Epithelial cell of esophagus (primary cell): ENCODE measurements around the gene HPS4.

ENCODE experiments used
- DNase-seq: peaks from one replicate; pipeline ENCODE4 v3.0.0; 2010; ENCODE audit warnings: low read depth
- H3K4me3 ChIP-seq: 2 replicates; pipeline ENCODE4 v1.5.1; 2011; ENCODE audit warnings: mild to moderate bottlenecking, low read length, control low read depth
- TF ChIP-seq, protein P1 (sequence below): IDR thresholded peaks from 2 replicates; pipeline ENCODE4 v1.5.1; 2011; ENCODE audit warnings: low read depth, mild to moderate bottlenecking, low read length, control low read depth, inconsistent platforms; ENCODE audit not compliant: insufficient read depth; ENCODE audit errors: missing control alignments

The HPS4 gene

DNA sequence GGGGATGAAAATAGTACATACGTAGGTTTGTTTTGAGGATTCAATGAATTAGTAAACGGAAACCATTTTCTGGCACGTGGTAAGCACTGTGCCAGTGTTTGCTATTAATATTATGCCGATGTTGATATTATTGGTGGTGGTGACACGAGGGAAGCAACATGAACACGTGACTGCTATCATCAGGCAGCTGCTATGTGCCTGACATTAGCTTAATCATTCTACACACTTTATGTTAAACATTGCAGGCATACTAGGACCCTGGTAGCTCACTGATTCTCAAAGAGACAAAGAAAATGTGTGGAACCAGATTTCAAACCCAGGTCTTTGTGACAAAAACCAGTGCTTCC is 750 bp upstream of the HPS4 start:
- no peak for DNase-seq
- H3K4me3 ChIP-seq = peak overlapping the region; percentile 84
- TF ChIP-seq, protein P1, sequence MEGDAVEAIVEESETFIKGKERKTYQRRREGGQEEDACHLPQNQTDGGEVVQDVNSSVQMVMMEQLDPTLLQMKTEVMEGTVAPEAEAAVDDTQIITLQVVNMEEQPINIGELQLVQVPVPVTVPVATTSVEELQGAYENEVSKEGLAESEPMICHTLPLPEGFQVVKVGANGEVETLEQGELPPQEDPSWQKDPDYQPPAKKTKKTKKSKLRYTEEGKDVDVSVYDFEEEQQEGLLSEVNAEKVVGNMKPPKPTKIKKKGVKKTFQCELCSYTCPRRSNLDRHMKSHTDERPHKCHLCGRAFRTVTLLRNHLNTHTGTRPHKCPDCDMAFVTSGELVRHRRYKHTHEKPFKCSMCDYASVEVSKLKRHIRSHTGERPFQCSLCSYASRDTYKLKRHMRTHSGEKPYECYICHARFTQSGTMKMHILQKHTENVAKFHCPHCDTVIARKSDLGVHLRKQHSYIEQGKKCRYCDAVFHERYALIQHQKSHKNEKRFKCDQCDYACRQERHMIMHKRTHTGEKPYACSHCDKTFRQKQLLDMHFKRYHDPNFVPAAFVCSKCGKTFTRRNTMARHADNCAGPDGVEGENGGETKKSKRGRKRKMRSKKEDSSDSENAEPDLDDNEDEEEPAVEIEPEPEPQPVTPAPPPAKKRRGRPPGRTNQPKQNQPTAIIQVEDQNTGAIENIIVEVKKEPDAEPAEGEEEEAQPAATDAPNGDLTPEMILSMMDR = no peak

DNA sequence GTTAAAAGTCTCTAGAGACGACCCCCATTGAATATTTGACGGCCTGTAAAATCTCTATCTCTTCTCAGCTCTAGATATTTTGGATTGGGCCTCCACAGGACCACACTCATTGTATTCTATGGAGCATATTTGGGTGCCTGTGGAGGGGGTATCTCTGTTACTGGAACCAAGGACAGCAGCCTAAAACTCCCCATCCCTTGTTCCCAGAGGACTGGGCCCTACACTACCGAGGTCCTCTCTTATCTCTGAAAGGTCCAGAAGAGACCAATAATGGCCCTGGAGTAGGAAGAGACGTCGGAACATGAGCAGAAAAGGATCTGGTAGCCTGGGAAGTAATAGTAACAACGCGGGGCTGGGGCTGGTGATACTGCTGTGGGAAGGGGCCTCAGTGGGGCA is 542 bp downstream of the HPS4 start:
- peak overlapping the region; percentile 79 for H3K4me3 ChIP-seq
- TF ChIP-seq, protein P1 = no peak
- DNase-seq = no peak

- H3K4me3 ChIP-seq = no peak overlapping the region
- TF ChIP-seq, protein P1 = no peak
- no peak for DNase-seq
These were observed 1.4 kb downstream of the HPS4 start for GRCh38 chr22:26482161-26482560.

DNA sequence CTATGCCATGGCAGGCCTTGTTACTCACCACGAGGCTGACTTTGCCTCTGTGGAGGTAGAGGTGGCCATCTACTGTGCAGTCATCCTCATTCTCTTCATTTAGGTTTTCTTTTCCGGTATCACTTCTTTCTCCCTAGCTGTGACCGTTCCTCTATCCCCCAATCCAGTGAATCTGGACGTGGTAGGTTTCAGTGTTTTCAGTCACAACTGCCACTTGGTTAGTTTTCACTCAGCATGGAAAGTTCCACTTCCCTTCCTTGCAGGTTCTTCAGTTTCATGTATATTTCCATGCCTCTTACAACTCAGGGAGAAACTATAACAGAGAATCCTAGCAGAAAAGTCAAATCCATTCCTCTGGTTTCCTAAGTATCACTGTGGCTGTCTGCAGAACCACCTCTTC is 1.9 kb downstream of the HPS4 start:
- TF ChIP-seq, protein P1 = no peak
- H3K4me3 ChIP-seq = no peak overlapping the region
- no peak for DNase-seq

GRCh38 chr22:26481112-26481693 is 2.4 kb downstream of the HPS4 start:
- TF ChIP-seq, protein P1 = no peak
- H3K4me3 ChIP-seq = no peak overlapping the region
- DNase-seq = peak; percentile 51

DNA sequence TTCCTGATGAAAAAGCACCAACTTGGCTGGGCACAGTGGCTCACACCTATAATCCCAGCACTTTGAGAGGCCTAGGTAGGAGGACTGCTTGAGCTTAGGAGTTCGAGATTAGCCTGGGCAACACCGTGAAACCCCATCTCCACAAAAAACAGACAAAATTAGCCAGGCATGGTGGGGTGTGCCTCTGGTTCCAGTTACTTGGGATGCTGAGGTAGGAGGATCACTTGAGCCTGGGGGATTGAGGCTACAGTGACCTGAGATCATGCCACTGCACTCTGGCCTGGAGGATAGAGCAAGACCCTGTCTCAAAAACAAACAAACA is 3.0 kb downstream of the HPS4 start:
- TF ChIP-seq, protein P1 = no peak
- DNase-seq = no peak
- no peak overlapping the region for H3K4me3 ChIP-seq

DNA sequence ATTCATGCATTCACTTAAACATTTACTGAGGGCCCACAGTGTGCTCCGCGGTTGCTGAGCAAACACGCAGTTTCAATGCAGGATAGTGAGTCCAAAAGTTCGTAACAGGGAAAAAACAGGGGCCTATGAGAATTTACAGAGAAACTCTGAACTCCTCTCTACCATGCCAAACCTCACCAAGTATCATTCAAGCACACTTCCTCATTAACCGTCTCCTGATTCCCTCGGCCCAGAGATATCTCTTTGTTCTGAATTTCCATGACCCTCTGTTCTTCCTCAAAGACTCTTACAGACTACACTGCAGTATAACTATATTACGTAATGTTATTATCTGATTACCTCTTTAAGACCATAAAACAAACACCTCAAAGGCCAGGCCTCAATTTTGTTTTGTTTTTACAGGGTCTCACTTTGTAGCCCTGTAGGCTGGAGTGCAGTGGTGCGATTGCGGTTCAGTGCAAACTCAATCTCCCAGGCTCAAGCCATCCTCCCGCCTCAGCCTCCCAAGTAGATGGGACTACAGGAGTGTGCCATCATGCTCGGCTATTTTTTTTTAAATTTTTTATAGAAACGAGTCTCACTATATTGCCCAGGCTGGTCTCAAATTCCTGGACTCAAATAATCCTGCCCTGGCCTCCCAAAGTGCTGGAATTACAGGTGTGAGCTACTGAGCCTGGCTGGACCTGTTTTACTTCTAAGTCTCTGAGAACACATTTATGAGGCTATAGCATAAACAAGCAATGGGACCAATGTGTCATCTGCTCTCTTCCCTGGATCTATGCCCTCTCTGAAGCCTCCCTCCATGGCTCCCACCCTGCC is 3.6 kb downstream of the HPS4 start:
- TF ChIP-seq, protein P1 = no peak
- H3K4me3 ChIP-seq = peak overlapping the region; percentile 27
- peak; percentile 38 for DNase-seq
